ENCODE measurements around the gene KIAA1217. TPM values are rescaled to one million over a fixed set of nuclear protein-coding genes. Genes with fewer than 3 reads are reported as not detected.

KIAA1217 gene
- total and polyA plus RNA-seq, 2 of the 8 experiments (the other 6 are each of a cell fraction or from before 2014, with no cell fraction given), result 4.5 to 15.6 TPM

GRCh38 chr10:24215196-24215595, 6.3 kb downstream of the KIAA1217 start:
- Histone ChIP-seq H3K36me3 (ENCODE audit: control insufficient read depth in 2 of 4, insufficient read depth in 4 of 4, low read length in 3 of 4) (peaks cover 0 to 6% (median 5%) of the 10 kb centered on the region in 4 experiments; a peak in 2 of 8 replicates), H2AK5ac (ENCODE audit: low read depth, low read length) (no peak overlapping the region), H3K23ac (ENCODE audit: insufficient read length) (no peak overlapping the region), H3K9me3 (ENCODE audit: insufficient read depth in 2 of 2, low read depth in 1 of 2, low read length in 1 of 2) (no peaks in the 10 kb centered on the region), H3K18ac (ENCODE audit: extremely low read depth, low read length) (no peak overlapping the region), H3K79me2 (ENCODE audit: control insufficient read depth in 1 of 2, insufficient read depth in 2 of 2, low read length in 2 of 2) (peaks cover 0 to 37% of the 10 kb centered on the region in 2 experiments; a peak in 2 of 4 replicates), H4K91ac (replicated peaks; ENCODE audit: insufficient read length, low read length) (no peak overlapping the region), H2BK15ac (ENCODE audit: low read length) (no peak overlapping the region), H3K27me3 (replicated peaks in 1 of 4; ENCODE audit: control insufficient read depth in 3 of 4, extremely low read depth in 1 of 4, insufficient read depth in 3 of 4, low read length in 3 of 4) (no peaks in the 10 kb centered on the region), H4K8ac (ENCODE audit: extremely low read depth, insufficient read depth, low read length) (no peak overlapping the region), H2BK20ac (ENCODE audit: low read length) (no peak overlapping the region), H3K4me1 (replicated peaks in 1 of 4; ENCODE audit: control insufficient read depth in 3 of 4, insufficient read depth in 4 of 4, low read length in 3 of 4) (peaks cover 3 to 19% (median 10%) of the 10 kb centered on the region in 4 experiments; a peak in 5 of 7 replicates), H3K79me1 (ENCODE audit: low read depth, low read length) (peaks cover 3% of the 10 kb centered on the region), H2BK5ac (ENCODE audit: low read depth, low read length) (no peak overlapping the region), H3K27ac (ENCODE audit: low read depth, low read length) (no peak overlapping the region), H4K5ac (ENCODE audit: insufficient read length, low read depth, low read length) (no peak overlapping the region), H2BK120ac (replicated peaks; ENCODE audit: low read depth, low read length) (no peak overlapping the region), H3K9ac (replicated peaks in 1 of 4; ENCODE audit: extremely low read depth in 1 of 4, low read depth in 3 of 4, low read length in 3 of 4) (no peak overlapping the region), H3K56ac (replicated peaks; ENCODE audit: insufficient read length, low read depth, low read length) (no peak overlapping the region), H4K20me1 (replicated peaks in 1 of 2; ENCODE audit: control insufficient read depth in 1 of 2, insufficient read depth in 2 of 2, low read length in 2 of 2) (no peaks in the 10 kb centered on the region), H3K4me3 (ENCODE audit: extremely low read depth in 1 of 4, insufficient read depth in 2 of 4, low read depth in 3 of 4, low read length in 4 of 4) (no peak overlapping the region), H2AFZ (ENCODE audit: low read length) (no peak overlapping the region), H3K14ac (ENCODE audit: insufficient read length) (no peak overlapping the region), H2BK12ac (ENCODE audit: low read depth, low read length) (no peak overlapping the region), H3K4ac (replicated peaks; ENCODE audit: insufficient read length, low read depth, low read length) (no peak overlapping the region), H3K4me2 (ENCODE audit: insufficient read depth in 1 of 2, low read depth in 2 of 2, low read length in 2 of 2) (no peak overlapping the region), H3K23me2 (ENCODE audit: low read depth, low read length) (no peaks in the 10 kb centered on the region)
- 91% methylated on average over 4 of the region's 4 CpGs; no CpG with 5 or more reads in 1 of the 2 experiments for WGBS, 2 experiments (ENCODE audit: extremely low coverage in 1 of 2, insufficient coverage in 1 of 2, insufficient read length in 1 of 2, insufficient replicate concordance in 2 of 2, low coverage in 1 of 2, low lambda C conversion rate in 2 of 2, missing lambda C conversion rate in 1 of 2)
- ChIA-PET CTCF (ENCODE audit: partially characterized antibody) (interaction anchor here (0.5 to 2.7 kb wide), 13 partner anchors 13 to 303 kb away, joined by 3 to 10 read pairs (median 3); no protein-coding TSS in a partner anchor), POLR2A (ENCODE audit: partially characterized antibody) (interaction anchor here (0.7 to 1.7 kb wide), 3 partner anchors 9 to 99 kb away, joined by 3 to 6 read pairs (median 3); no protein-coding TSS in a partner anchor)
- DNase-seq (ENCODE audit: low read depth in 1 of 2, low spot score in 2 of 2), result no peak
- TF ChIP-seq EZH2 (IDR thresholded peaks at IDR 0.05; ENCODE audit: low read depth, low read length, severe bottlenecking) (no peak), USF2 (IDR thresholded peaks at IDR 0.05; ENCODE audit: low read length) (no peak), E2F6 (IDR thresholded peaks at IDR 0.05) (no peak), KDM4A (IDR thresholded peaks at IDR 0.05; ENCODE audit: low read depth, low read length, severe bottlenecking) (no peak), CTBP2 (IDR thresholded peaks at IDR 0.05; ENCODE audit: borderline replicate concordance, insufficient read depth, insufficient read length, low read length) (no peak), SP2 (IDR thresholded peaks at IDR 0.05; ENCODE audit: low read length) (no peak), SIN3A (conservative IDR thresholded peaks at IDR 0.05 in 1 of 2, IDR thresholded peaks at IDR 0.05 in 1 of 2; ENCODE audit: low read depth in 1 of 2, low read length in 2 of 2) (no peak)
- FAIRE-seq, result no peak

Data from H1 (cell line).